Keratinocyte (primary cell): ENCODE measurements around the gene GLI2.

ENCODE experiments used
- EZH2 ChIP-seq: IDR thresholded peaks from one replicate; pipeline ENCODE4 v1.6.1; 2012; ENCODE audit warnings: inconsistent platforms, mild to moderate bottlenecking, low read length, moderate library complexity
- TF ChIP-seq, protein P1 (sequence below), 3 experiments: IDR thresholded peaks in 1 of 3; conservative IDR thresholded peaks in 1 of 3; optimal IDR thresholded peaks in 1 of 3; 2 replicates in 2 of 3; 3 replicates in 1 of 3; pipeline versions ENCODE3 to v1.5.1; 2011; ENCODE audit warnings: low read length in 3 of 3, mild to moderate bottlenecking in 3 of 3, moderate library complexity in 2 of 3, control low read depth in 1 of 3, inconsistent platforms in 1 of 3; ENCODE audit not compliant: insufficient read depth in 2 of 3; ENCODE audit errors: extremely low read depth in 1 of 3

DNA sequence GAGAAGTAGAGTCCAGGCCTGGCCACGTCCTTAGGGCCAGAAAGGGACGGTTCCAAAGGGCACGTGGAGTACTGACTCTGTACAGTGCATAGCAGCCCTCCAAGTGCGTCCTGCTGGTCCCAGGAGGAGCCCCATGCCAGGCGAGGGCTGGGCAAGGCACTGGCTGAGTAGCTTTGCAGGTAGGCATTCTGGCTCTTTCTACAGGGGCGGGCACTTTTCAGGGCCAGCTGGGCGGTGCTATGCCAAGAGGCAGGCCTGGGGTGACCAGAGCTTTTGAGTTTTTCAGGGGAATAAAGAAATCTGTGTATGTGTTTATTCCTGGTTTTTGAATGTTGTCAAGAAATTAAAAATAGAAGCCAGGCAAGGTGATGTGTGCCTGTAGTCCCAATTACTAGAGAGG, 15.4 kb upstream of the GLI2 start:
- TF ChIP-seq, protein P1, sequence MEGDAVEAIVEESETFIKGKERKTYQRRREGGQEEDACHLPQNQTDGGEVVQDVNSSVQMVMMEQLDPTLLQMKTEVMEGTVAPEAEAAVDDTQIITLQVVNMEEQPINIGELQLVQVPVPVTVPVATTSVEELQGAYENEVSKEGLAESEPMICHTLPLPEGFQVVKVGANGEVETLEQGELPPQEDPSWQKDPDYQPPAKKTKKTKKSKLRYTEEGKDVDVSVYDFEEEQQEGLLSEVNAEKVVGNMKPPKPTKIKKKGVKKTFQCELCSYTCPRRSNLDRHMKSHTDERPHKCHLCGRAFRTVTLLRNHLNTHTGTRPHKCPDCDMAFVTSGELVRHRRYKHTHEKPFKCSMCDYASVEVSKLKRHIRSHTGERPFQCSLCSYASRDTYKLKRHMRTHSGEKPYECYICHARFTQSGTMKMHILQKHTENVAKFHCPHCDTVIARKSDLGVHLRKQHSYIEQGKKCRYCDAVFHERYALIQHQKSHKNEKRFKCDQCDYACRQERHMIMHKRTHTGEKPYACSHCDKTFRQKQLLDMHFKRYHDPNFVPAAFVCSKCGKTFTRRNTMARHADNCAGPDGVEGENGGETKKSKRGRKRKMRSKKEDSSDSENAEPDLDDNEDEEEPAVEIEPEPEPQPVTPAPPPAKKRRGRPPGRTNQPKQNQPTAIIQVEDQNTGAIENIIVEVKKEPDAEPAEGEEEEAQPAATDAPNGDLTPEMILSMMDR (optimal IDR thresholded peaks at IDR 0.05 in 1 of 3, IDR thresholded peaks at IDR 0.05 in 1 of 3, conservative IDR thresholded peaks at IDR 0.05 in 1 of 3; ENCODE audit: extremely low read depth in 1 of 3, insufficient read depth in 2 of 3, low read length in 3 of 3) = no peak
- TF ChIP-seq EZH2 = no peak
